Mucosa of rectum (tissue), 2 donors: ENCODE measurements around the gene SMIM36.
A peak's percentile ranks its signal among the peaks of the same experiment; 100 is the strongest.
"Not testable (repeated sequence)": the region's sequence is repeated elsewhere in the genome, so short reads cannot be mapped to it uniquely, and the experiment has no call there.

Source experiments
- H3K27ac ChIP-seq, 2 donors: one replicate each; pipeline ENCODE4 v1.7.0; 2013; ENCODE audit warnings: inconsistent platforms in 2 of 2, low read depth in 2 of 2, low read length in 2 of 2
- H3K27me3 ChIP-seq, 2 donors: one replicate each; pipeline ENCODE4 v1.7.0; 2013; ENCODE audit warnings: low read length in 2 of 2; ENCODE audit not compliant: control insufficient read depth in 2 of 2, insufficient read depth in 2 of 2
- H3K36me3 ChIP-seq, 2 donors: one replicate each; pipeline ENCODE4 v1.7.0; 2013; ENCODE audit warnings: low read length in 2 of 2; ENCODE audit not compliant: control insufficient read depth in 2 of 2, insufficient read depth in 2 of 2
- H3K4me1 ChIP-seq, 2 donors: one replicate each; pipeline ENCODE4 v1.7.0; 2013; ENCODE audit warnings: low read length in 2 of 2, mild to moderate bottlenecking in 1 of 2; ENCODE audit not compliant: control insufficient read depth in 2 of 2, insufficient read depth in 2 of 2
- H3K4me3 ChIP-seq, 2 donors: one replicate each; pipeline ENCODE4 v1.7.0; 2013; ENCODE audit warnings: low read length in 2 of 2
- H3K9ac ChIP-seq, 2 donors: one replicate each; pipeline ENCODE4 v1.7.0; 2013; ENCODE audit warnings: low read length in 2 of 2, low read depth in 1 of 2, mild to moderate bottlenecking in 1 of 2
- H3K9me3 ChIP-seq, 2 donors: one replicate each; pipeline ENCODE4 v1.7.0; 2013; ENCODE audit warnings: low read length in 2 of 2; ENCODE audit not compliant: control insufficient read depth in 2 of 2
- donor health status: healthy.
- donor health status: Normal muscosa, but diverticular disease.

Gene SMIM36

GRCh38 chr17:55436224-55437158, 74.8 kb downstream of the SMIM36 start:
- Histone ChIP-seq H3K36me3 (no peaks in the 10 kb centered on the region), H3K27me3 (no peaks in the 10 kb centered on the region), H3K27ac (no peak overlapping the region), H3K4me1 (peaks cover 14 to 18% of the 10 kb centered on the region in 2 donors), H3K9me3 (no peaks in the 10 kb centered on the region), H3K9ac (no peak overlapping the region), H3K4me3 (no peak overlapping the region)

GRCh38 chr17:55435408-55435807, 75.8 kb downstream of the SMIM36 start:
- peaks cover 16 to 18% of the 10 kb centered on the region in 2 donors for H3K4me1 ChIP-seq
- no peak overlapping the region for H3K9ac ChIP-seq
- H3K4me3 ChIP-seq: no peak overlapping the region
- no peaks in the 10 kb centered on the region for H3K27me3 ChIP-seq
- H3K9me3 ChIP-seq: no peaks in the 10 kb centered on the region
- no peaks in the 10 kb centered on the region for H3K36me3 ChIP-seq
- no peak overlapping the region for H3K27ac ChIP-seq

GRCh38 chr17:55434721-55435120, 76.5 kb downstream of the SMIM36 start:
- Histone ChIP-seq H3K9me3 (no peaks in the 10 kb centered on the region), H3K27me3 (no peaks in the 10 kb centered on the region), H3K36me3 (no peaks in the 10 kb centered on the region), H3K4me1 (peaks cover 16 to 18% of the 10 kb centered on the region in 2 donors), H3K4me3 (no peak overlapping the region), H3K9ac (no peak overlapping the region), H3K27ac (no peak overlapping the region)

GRCh38 chr17:55433629-55434422, 77.4 kb downstream of the SMIM36 start:
- peak overlapping the region; percentile 67 to 75 for H3K27ac ChIP-seq
- peak overlapping the region; percentile 23 to 36 for H3K4me3 ChIP-seq
- H3K9ac ChIP-seq: no peak overlapping the region
- peaks cover 16 to 18% of the 10 kb centered on the region in 2 donors for H3K4me1 ChIP-seq
- H3K9me3 ChIP-seq: no peaks in the 10 kb centered on the region
- no peaks in the 10 kb centered on the region for H3K36me3 ChIP-seq
- H3K27me3 ChIP-seq: no peaks in the 10 kb centered on the region

GRCh38 chr17:55433029-55433628, 78.1 kb downstream of the SMIM36 start:
- peak overlapping the region; percentile 67 to 75 for H3K27ac ChIP-seq
- H3K4me3 ChIP-seq: peak overlapping the region; percentile 23 to 36
- H3K9ac ChIP-seq: no peak overlapping the region
- H3K9me3 ChIP-seq: no peaks in the 10 kb centered on the region
- H3K27me3 ChIP-seq: no peaks in the 10 kb centered on the region
- H3K36me3 ChIP-seq: no peaks in the 10 kb centered on the region
- H3K4me1 ChIP-seq: peaks cover 16 to 18% of the 10 kb centered on the region in 2 donors

GRCh38 chr17:55432358-55433028, 78.8 kb downstream of the SMIM36 start:
- no peaks in the 10 kb centered on the region for H3K27me3 ChIP-seq
- no peaks in the 10 kb centered on the region for H3K9me3 ChIP-seq
- H3K4me1 ChIP-seq: peaks cover 16 to 18% of the 10 kb centered on the region in 2 donors
- H3K27ac ChIP-seq: peak overlapping the region; percentile 67 to 75
- no peak overlapping the region for H3K9ac ChIP-seq
- no peaks in the 10 kb centered on the region for H3K36me3 ChIP-seq
- H3K4me3 ChIP-seq: peak overlapping the region in 1 of 2 donors; percentile 23

- H3K36me3 ChIP-seq, H3K4me3 ChIP-seq, H3K9ac ChIP-seq, H3K27ac ChIP-seq, H3K9me3 ChIP-seq, H3K27me3 ChIP-seq: not testable (repeated sequence)
- peaks cover 16 to 18% of the 10 kb centered on the region in 2 donors for H3K4me1 ChIP-seq
These were observed 79.3 kb downstream of the SMIM36 start for GRCh38 chr17:55431914-55432313.

- no peak overlapping the region for H3K9ac ChIP-seq
These were observed 80.5 kb downstream of the SMIM36 start for GRCh38 chr17:55430541-55431288.

GRCh38 chr17:55427587-55427882, 83.7 kb downstream of the SMIM36 start:
- no peak overlapping the region for H3K27ac ChIP-seq
- no peaks in the 10 kb centered on the region for H3K36me3 ChIP-seq
- no peaks in the 10 kb centered on the region for H3K9me3 ChIP-seq

More at GRCh38 chr17:55430541-55431288, 80.5 kb downstream of the SMIM36 start:
- peaks cover 16 to 18% of the 10 kb centered on the region in 2 donors for H3K4me1 ChIP-seq
- H3K4me3 ChIP-seq: no peak overlapping the region
- no peaks in the 10 kb centered on the region for H3K36me3 ChIP-seq
- H3K27ac ChIP-seq: no peak overlapping the region
- no peaks in the 10 kb centered on the region for H3K9me3 ChIP-seq
- H3K27me3 ChIP-seq: no peaks in the 10 kb centered on the region

More at GRCh38 chr17:55427587-55427882, 83.7 kb downstream of the SMIM36 start:
- no peak overlapping the region for H3K4me3 ChIP-seq
- H3K9ac ChIP-seq: no peak overlapping the region
- H3K27me3 ChIP-seq: no peaks in the 10 kb centered on the region
- H3K4me1 ChIP-seq: peaks cover 7 to 9% of the 10 kb centered on the region in 2 donors
